Stomach smooth muscle (tissue), 2 donors: Measurements from ENCODE around the gene RNASE7.
"Not testable (repeated sequence)": the region's sequence is repeated elsewhere in the genome, so short reads cannot be mapped to it uniquely, and the experiment has no call there.

Source experiments
- H3K27ac ChIP-seq: one replicate; pipeline ENCODE4 v1.7.0; 2013; ENCODE audit warnings: mild to moderate bottlenecking, low read length, inconsistent platforms
- H3K27me3 ChIP-seq, 2 donors: one replicate each; pipeline ENCODE4 v1.7.0; 2013; ENCODE audit warnings: low read length in 2 of 2; ENCODE audit not compliant: insufficient read depth in 2 of 2, control insufficient read depth in 1 of 2
- H3K36me3 ChIP-seq, 2 donors: one replicate each; pipeline ENCODE4 v1.7.0; 2013; ENCODE audit warnings: low read length in 2 of 2; ENCODE audit not compliant: control insufficient read depth in 2 of 2, insufficient read depth in 2 of 2
- H3K4me1 ChIP-seq: one replicate; pipeline ENCODE4 v1.7.0; 2013; ENCODE audit warnings: low read length; ENCODE audit not compliant: control insufficient read depth, insufficient read depth
- H3K4me3 ChIP-seq, 2 donors: one replicate each; pipeline ENCODE4 v1.7.0; 2013; ENCODE audit warnings: low read length in 2 of 2
- H3K9ac ChIP-seq, 2 donors: one replicate each; pipeline ENCODE4 v1.7.0; 2013; ENCODE audit warnings: low read length in 2 of 2, mild to moderate bottlenecking in 1 of 2
- H3K9me3 ChIP-seq, 2 donors: one replicate each; pipeline ENCODE4 v1.7.0; 2013; ENCODE audit warnings: low read length in 2 of 2; ENCODE audit not compliant: control insufficient read depth in 2 of 2
- donor health status: healthy.
- donor health status: Pancreatic carcinoma.

The RNASE7 gene

GRCh38 chr14:21041676-21042433 lies at the start of gene RNASE7:
Gene RNASE7, plus strand, starts transcription at chr14:21042362. Its CDS starts 631 bp downstream, at chr14:21042993.
- Histone ChIP-seq H3K27ac (no peak within 1 kb of the TSS), H3K9me3 (no peaks in the 10 kb centered on the region), H3K36me3 (no peaks in the 10 kb centered on the region), H3K4me3 (no peak within 1 kb of the TSS), H3K4me1 (peaks cover 18% of the 10 kb centered on the region), H3K9ac (no peak within 1 kb of the TSS), H3K27me3 (peaks cover 0 to 3% of the 10 kb centered on the region in 2 donors)

- H3K36me3 ChIP-seq: peaks cover 46 to 47% of the 10 kb centered on the region in 2 donors
Observed at GRCh38 chr14:20996521-20996920, 45.6 kb upstream of the RNASE7 start.

GRCh38 chr14:20997115-20997514 lies 45.0 kb upstream of the RNASE7 start:
- no peak overlapping the region for H3K27ac ChIP-seq
- peaks cover 42 to 43% of the 10 kb centered on the region in 2 donors for H3K36me3 ChIP-seq
- no peaks in the 10 kb centered on the region for H3K4me1 ChIP-seq
- no peak overlapping the region for H3K4me3 ChIP-seq
- no peak overlapping the region for H3K9ac ChIP-seq
- H3K27me3 ChIP-seq: no peaks in the 10 kb centered on the region
- no peaks in the 10 kb centered on the region for H3K9me3 ChIP-seq

More at GRCh38 chr14:20996521-20996920, 45.6 kb upstream of the RNASE7 start:
- Histone ChIP-seq H3K9me3 (no peaks in the 10 kb centered on the region), H3K4me3 (no peak overlapping the region), H3K27ac (no peak overlapping the region), H3K9ac (no peak overlapping the region), H3K27me3 (no peaks in the 10 kb centered on the region), H3K4me1 (peaks cover 2% of the 10 kb centered on the region)

DNA sequence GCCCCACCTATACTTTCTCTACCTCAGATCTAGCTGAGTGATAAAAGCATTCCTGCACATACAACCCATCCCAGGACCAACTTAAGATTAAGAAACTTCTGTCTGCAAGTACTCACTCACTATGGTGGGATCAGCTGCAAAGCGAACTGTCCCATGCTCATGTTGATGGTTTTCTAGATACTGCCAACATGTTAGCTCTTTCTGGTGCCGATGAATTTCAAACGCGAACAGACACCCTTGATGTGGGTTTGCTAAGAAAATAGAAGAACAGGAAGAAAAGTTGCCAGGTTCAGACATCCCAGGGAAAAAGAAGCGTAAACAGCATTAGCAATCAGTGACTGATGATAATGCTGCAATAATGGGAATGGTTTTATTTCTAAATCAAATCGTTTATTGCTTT lies 44.6 kb upstream of the RNASE7 start:
- no peak overlapping the region for H3K9ac ChIP-seq
- H3K4me3 ChIP-seq: no peak overlapping the region
- no peaks in the 10 kb centered on the region for H3K27me3 ChIP-seq
- H3K27ac ChIP-seq: no peak overlapping the region
- H3K9me3 ChIP-seq: no peaks in the 10 kb centered on the region
- H3K36me3 ChIP-seq: peaks cover 38 to 40% of the 10 kb centered on the region in 2 donors
- H3K4me1 ChIP-seq: no peaks in the 10 kb centered on the region

DNA sequence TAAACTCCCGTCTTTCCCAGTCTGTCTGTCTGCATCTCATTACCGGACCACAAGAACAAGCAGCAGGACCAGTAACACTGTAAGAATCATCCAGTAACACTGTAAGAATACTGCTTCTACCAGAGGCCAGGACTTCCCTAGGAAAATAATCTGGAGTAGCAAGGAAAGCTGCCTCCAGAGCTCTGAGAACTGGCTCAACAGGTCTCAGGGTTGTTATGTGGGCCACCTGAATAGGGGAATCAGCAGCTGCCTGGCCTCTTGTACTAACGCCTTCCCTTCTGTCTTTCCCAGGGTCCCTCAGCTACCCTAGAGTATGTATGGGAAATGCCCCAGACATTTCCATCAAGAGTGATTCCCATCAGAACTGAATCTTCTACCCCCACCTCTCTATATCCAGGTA lies 44.0 kb upstream of the RNASE7 start:
- Histone ChIP-seq H3K36me3 (peaks cover 32 to 35% of the 10 kb centered on the region in 2 donors), H3K4me3 (no peak overlapping the region), H3K9me3 (no peaks in the 10 kb centered on the region), H3K27ac (no peak overlapping the region), H3K9ac (no peak overlapping the region), H3K4me1 (no peaks in the 10 kb centered on the region), H3K27me3 (no peaks in the 10 kb centered on the region)

DNA sequence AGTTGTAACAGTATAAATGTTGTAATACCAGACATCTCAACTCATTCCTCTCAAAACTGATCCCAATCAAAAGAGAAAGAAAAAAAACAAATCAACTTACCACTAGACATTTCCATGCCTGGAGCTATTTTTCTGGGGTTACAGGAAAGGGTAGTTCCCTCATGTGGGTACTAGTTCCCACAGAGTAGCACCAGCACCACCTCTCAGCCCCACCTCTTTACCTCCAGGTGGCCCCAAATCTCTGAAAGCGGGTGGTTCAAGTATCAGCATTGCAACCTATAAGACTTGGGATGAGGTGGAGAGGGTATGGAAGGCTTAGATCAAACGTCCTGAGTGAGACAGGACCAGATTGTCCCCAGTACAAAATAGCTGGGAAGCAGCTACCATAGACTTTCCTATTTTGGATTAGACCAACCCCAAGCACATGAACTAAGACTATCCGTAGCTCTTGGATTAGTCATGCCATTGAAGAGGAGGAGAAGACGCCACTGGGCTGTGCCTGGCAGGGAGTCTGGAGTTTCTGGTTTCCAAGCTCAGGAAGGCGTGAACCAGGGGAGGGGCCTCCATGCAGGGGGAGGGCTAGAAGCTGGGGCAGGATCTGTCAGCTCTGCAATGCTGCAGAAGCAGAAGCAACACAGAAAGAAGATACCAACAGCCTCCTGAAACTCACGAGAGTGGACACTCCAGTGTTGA lies 43.3 kb upstream of the RNASE7 start, which contains the start of gene SLC39A2:
Gene SLC39A2, plus strand, starts transcription at position 620 of the 693 bp plus-strand sequence. CDS start 154 bp downstream, outside the sequence.
- no peak within 1 kb of the TSS for H3K27ac ChIP-seq
- H3K4me1 ChIP-seq: no peaks in the 10 kb centered on the region
- no peaks in the 10 kb centered on the region for H3K9me3 ChIP-seq
- no peak within 1 kb of the TSS for H3K9ac ChIP-seq
- peaks cover 29 to 32% of the 10 kb centered on the region in 2 donors for H3K36me3 ChIP-seq
- no peaks in the 10 kb centered on the region for H3K27me3 ChIP-seq
- no peak within 1 kb of the TSS for H3K4me3 ChIP-seq

GRCh38 chr14:20999591-20999990 lies 42.6 kb upstream of the RNASE7 start:
- Histone ChIP-seq H3K4me1 (no peaks in the 10 kb centered on the region), H3K9ac (no peak overlapping the region), H3K9me3 (no peaks in the 10 kb centered on the region), H3K4me3 (no peak overlapping the region), H3K36me3 (peaks cover 22 to 25% of the 10 kb centered on the region in 2 donors), H3K27ac (no peak overlapping the region), H3K27me3 (no peaks in the 10 kb centered on the region)

- no peak overlapping the region for H3K4me3 ChIP-seq
- no peak overlapping the region for H3K9ac ChIP-seq
- H3K9me3 ChIP-seq: no peaks in the 10 kb centered on the region
- H3K27ac ChIP-seq: no peak overlapping the region
- H3K27me3 ChIP-seq: no peaks in the 10 kb centered on the region
- peaks cover 6 to 8% of the 10 kb centered on the region in 2 donors for H3K36me3 ChIP-seq
- H3K4me1 ChIP-seq: no peaks in the 10 kb centered on the region
Observed at GRCh38 chr14:21001218-21001617, 40.9 kb upstream of the RNASE7 start.

DNA sequence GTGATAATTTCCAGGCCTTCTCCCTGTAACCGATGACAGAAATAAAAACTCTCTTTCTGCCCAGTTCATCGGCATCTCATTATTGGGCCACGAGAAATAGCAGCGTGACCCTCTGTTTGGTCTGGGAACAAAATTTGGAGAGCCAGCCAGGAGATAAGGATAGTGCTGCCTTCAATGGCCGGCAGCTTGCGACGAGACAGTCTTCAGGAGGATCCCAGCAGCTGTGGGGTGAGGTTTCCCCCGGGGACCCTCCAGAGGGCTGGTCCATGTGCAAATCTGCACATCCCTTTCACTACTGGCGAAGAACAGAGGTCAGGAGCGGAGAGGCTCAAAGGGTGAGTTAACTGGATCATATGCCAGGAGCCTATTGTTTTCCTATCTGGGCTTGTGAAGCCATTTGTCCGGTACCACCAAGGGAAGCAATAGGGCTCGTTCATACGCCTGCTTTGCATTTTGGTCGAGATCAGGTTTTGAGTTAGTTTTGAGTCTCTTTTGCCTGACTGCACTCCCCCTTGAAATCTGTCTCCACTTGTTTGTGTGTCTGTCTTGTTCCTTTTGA lies 38.3 kb upstream of the RNASE7 start:
- no peak overlapping the region for H3K9ac ChIP-seq
- H3K27ac ChIP-seq: no peak overlapping the region
- no peaks in the 10 kb centered on the region for H3K4me1 ChIP-seq
- H3K4me3 ChIP-seq: no peak overlapping the region
- H3K27me3 ChIP-seq: no peaks in the 10 kb centered on the region
- no peaks in the 10 kb centered on the region for H3K9me3 ChIP-seq
- H3K36me3 ChIP-seq: no peaks in the 10 kb centered on the region

- H3K27me3 ChIP-seq, H3K27ac ChIP-seq, H3K9ac ChIP-seq, H3K9me3 ChIP-seq, H3K4me3 ChIP-seq, H3K4me1 ChIP-seq, H3K36me3 ChIP-seq: not testable (repeated sequence)
Observed at GRCh38 chr14:21009721-21010120, 32.4 kb upstream of the RNASE7 start.
